ENCODE measurements around the gene PTGDS.

PTGDS gene

DNA sequence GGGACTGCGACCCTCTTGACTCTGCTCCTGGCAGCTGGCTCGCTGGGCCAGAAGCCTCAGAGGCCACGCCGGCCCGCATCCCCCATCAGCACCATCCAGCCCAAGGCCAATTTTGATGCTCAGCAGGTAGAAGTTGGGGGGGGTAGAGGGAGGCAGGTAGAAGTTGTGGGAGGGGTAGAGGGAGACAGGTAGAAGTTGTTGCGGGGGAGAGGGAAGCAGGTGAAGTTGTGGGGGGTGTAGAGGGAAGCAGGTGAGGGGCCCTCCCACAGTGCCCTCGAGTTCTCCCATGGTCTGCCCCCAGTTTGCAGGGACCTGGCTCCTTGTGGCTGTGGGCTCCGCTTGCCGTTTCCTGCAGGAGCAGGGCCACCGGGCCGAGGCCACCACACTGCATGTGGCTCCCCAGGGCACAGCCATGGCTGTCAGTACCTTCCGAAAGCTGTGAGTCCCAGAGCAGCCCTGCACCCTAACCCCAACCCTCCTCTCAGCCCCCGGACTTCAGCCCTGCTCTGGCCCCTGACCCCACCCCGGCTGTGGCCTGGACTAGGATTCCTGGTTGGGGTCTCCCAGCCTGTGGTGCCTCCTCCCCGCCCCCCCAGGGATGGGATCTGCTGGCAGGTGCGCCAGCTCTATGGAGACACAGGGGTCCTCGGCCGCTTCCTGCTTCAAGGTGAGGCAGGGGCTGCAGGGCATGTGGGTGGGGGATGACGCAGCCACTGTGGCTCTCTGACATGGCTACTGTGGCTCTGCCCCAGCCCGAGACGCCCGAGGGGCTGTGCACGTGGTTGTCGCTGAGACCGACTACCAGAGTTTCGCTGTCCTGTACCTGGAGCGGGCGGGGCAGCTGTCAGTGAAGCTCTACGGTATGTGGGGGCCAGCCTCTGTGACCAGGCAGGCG, 31.7 kb upstream of the PTGDS start:
- FAIRE-seq (no peak), DNase-seq (ENCODE audit: low spot score) (no peak)

- no peak for DNase-seq (ENCODE audit: low spot score)
- no peak for FAIRE-seq
Measured at GRCh38 chr9:136946228-136947027, 30.9 kb upstream of the PTGDS start.

DNA sequence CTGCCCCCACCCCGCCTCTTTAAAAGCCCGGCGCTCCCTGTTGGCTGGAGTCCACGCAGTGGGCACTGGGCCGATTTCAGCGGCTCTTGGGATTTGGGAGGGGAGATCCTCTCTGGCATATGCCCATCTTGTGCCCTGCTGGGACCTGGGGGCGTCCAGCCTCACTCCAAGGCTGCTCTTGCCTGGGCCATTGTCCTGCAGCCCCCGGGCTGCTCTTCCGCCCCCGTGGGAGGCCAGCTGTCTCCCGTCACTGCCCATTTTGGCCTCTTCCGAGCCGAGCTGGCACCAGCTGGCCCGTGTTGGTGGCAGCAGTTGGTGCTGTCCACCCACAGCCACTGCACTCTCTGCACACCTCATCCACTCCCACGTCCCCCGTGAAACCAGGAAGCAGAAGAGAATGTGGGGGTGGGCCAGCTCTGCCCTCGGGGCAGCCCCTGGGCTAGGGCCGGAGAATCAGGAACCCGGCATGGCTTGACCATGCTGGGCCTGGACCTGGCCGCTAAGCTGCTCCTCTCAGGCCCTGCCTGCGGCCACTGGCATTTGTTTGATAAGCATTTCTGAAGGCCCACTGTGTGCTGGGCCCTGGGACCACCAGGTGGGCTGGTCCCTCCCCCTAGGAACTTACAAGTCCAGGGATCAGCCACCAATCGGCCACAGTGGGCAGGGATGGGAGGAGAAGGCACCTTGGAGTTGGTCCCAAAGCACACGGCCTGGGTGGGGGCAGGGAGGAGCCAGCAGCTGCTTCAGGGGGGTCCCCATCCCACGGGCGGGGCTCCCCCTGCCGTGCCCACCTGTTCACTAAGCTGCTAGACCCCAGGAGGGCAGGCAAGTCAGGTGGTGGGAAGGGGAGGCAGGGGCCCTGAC, 30.0 kb upstream of the PTGDS start:
- no peak for FAIRE-seq
- DNase-seq (ENCODE audit: low spot score), result no peak

DNA sequence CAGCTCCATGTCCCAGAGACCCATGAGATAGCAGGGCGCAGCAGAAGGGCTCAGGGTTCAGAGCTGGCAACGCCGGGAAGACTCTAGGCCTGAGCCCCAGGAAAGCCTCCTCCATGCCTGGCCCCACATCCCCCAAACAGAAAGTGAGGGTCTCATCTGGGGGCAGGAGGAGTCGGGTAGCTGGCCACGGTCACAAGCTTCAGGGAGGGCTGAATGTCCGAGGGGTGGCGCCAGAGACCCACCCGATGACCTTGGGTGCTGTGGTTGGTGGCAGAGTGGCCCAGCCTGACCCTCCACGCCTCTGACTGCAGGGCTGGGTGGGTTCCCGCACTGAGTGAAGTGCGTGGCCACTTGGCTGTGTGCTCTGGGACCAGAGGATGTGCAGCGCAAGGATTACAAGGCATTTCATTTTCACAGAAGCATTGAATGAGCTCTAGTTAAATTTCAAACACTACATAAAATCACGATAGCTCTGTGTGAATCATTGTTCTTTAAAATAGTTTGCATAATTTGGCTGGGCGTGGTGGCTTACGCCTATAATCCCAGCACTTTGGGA, 29.3 kb upstream of the PTGDS start:
- DNase-seq (ENCODE audit: low spot score) (no peak), FAIRE-seq (no peak)

DNA sequence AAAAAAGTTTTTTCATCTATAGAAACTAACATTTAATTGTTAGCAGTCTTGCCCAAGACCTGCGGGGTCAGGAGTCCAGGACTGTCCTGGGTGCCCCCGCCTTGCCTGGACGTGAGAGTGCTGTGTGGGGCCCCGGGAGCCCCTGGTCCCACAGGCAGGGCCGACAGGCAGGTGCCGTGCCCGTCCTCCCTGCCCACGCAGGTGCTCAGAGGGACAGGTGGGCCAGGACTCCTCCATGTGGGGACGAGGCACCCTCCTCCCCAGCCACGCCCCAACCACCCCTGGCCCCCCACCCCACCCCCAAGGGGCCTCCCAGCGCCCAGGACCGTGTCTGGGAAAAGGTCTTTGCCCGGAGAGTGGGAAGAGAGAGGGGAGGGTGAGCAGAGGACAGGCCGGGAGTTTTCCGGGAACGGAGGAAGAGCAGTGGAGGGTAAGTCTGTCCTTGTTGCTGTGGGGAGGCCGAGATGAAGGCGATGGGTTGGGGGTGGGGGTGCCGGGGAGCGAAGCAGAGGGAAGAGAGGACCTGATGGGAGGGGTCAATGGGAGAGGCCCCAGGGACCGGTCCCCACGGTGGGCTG, 28.0 kb upstream of the PTGDS start:
- no peak for DNase-seq (ENCODE audit: low spot score)
- no peak for FAIRE-seq

DNA sequence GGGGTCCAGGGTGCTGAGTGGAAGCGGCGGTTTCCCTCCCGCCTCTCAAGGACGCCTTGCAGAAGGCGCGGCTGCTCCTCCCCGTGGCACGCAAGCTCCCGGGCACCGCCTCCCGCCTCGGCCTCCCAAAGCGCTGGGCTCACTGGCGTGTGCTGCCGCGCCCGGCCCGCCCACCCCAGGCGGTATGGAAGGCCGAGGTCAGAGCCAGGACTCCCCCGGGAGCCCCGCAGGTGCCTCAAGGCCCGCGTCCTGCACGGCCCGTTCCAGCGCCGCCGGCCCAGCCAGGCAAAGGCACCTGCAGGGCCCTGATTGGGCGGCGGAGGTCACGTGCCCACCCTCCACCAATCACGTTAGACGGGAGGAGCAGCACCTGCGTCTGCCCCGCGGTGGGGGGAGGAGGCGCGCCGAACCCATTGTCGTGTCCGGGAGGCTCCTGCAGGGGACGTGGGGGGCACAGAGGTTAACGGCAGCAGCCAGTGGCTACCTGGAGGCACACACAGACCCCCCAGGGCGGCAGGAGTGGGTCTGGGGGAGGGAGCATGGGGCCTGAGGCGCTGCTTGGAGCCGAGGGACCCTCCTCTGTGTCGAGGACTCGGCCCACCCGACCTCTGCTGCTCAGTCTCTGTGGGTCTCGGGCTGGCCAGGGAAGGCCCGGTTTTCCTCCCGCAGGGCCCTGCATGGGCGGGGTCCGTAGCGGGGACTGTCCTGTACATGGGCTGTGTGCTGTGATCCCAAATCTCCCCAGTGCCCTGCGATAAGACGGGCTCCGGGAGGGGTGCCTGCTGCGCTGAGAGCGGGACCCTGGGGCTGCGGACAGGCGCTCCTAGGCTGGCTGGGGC, 27.3 kb upstream of the PTGDS start:
- peak; percentile 97 for FAIRE-seq
- peak; percentile 99 for DNase-seq (ENCODE audit: low spot score)

- DNase-seq (ENCODE audit: low spot score) (no peak), FAIRE-seq (no peak)
Measured at GRCh38 chr9:136950656-136951276, 26.5 kb upstream of the PTGDS start.

GRCh38 chr9:136951541-136952320, 25.6 kb upstream of the PTGDS start, which contains the start of gene LCN12:
LCN12 (plus strand) TSS chr9:136952273; CDS start chr9:136952328, 55 bp downstream.
- no peak for FAIRE-seq
- DNase-seq (ENCODE audit: low spot score), result no peak

GRCh38 chr9:136952321-136952850, 24.9 kb upstream of the PTGDS start:
- FAIRE-seq (no peak), DNase-seq (ENCODE audit: low spot score) (no peak)

DNA sequence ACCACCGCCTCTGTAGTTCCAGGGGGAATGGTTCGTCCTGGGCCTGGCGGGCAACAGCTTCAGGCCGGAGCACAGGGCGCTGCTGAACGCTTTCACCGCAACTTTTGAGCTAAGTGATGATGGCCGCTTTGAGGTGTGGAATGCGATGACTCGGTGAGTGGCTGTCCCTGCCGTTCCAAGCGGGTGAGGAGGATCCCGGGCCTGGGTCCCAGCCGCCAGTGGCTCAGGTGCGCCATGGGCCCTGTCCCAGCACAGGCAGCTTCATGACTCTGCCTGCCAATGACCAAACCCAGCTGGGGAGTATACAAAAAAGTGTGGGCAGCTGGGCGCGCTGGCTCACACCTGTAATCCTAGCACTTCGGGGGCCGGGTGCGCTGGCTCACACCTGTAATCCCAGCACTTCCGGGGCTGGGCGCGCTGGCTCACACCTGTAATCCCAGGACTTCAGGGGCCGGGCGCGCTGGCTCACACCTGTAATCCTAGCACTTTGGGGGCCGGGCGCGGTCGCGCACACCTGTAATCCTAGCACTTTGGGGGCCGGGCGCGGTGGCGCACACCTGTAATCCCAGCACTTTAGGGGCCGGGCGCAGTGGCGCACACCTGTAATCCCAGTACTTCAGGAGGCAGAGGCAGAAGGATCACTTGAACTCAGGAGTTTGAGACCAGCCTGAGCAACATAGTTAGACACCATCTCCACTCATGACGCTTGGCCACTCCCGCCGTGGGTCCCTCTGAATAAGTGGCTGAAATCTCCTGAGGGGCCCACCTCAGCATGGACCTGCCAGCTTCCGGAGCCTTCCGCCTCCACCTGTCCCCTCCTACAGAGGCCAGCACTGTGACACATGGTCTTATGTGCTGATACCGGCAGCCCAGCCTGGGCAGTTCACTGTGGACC, 24.2 kb upstream of the PTGDS start:
- DNase-seq (ENCODE audit: low spot score) (no peak), FAIRE-seq (no peak)

GRCh38 chr9:136953771-136954269, 23.5 kb upstream of the PTGDS start:
- DNase-seq (ENCODE audit: low spot score) (no peak), FAIRE-seq (no peak)

DNA sequence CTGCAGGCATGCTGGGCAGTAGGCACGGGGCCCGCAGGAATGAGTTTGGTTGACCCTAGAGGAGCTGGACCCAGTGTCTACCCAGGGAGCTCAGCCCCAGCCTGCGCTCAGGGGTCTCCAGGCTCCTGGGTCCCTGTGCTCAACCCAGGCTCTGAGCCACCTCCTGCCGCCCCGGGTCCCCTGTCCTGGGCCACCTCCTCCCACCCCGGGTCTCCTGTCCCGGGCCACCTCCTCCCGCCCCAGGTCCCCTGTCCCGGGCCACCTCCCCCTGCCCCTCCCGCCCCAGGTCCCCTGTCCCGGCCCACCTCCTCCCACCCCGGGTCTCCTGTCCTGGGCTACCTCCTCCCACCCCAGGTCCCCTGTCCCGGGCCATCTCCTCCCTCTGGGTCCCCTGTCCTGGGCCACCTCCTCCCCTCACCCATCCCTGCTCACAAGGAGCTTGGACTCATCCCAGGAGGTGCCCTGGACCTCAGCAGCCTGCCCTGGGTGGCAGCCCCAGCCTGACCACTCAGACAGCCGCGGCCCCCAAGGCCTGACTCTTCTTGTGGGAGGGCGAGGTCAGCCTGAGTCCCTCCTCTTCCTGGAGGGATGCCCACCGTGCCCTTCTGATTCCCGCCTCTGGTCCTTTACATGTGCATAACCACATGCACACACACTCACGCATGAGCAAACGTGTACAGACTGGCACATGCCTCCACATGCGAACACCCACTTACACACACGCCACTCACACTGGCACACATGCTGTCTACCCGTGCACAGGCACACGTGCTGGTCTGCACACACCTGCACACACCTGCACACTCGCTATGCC, 22.8 kb upstream of the PTGDS start:
- DNase-seq (ENCODE audit: low spot score) (no peak), FAIRE-seq (peak; percentile 17)

DNA sequence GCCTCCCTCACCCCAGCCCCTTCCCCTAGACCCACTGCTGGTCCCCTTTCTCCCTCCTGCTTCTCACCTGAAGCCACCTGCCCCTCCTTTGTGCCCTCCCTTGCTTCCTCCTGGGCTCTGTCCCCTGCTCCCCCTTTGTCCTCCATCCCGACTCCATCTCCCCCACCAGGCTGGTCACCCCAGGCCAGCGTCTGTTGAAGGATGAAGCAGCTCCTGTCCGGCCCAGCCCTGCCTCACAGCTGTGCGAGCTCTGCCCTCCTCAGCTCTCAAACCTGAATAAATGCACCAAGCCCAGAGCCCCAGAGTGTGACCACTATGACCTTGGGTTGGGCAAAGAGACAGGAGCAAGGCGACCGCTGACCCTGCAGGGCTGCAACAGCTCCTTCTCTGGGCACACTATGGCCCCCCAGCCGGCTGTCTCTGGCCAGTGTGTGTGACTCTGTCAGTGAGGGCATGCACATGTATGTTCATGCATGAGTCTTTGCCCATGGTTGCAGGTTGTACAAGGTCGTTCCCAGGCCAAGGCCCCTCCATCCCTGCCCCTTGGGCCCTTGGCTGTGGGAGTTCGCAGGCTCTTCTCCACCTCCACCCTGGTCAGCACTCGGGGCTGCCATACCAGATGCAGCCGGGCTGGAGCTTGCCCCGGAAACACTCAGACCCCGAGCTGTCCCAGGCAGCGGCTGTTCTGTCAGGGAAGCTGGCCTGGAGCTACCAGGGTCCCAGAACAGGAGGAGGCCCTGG, 21.9 kb upstream of the PTGDS start:
- no peak for FAIRE-seq

DNA sequence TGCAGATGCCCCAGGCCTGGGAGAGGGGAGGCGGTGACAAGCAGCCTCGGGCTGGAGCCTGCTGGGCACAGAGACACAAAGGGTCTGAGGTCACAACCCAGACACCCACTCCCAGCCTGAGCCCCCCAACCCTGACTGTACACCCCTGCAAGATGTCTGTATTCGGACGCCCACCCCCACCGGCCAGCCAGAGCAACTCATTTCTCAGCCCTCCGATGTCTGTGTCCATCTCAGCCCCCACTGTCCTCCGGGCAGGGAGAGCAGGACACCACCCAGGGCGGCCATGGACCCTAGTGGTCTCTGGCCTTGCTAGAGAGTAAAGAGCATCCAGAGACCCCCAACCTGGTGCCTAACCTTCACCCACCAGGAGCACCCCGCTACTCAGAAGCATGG, 21.4 kb upstream of the PTGDS start:
- DNase-seq (ENCODE audit: low spot score) (no peak), FAIRE-seq (no peak)

More for the DNA sequence above, 21.9 kb upstream of the PTGDS start:
- DNase-seq (ENCODE audit: low spot score), result no peak

- FAIRE-seq (no peak), DNase-seq (ENCODE audit: low spot score) (no peak)
Measured at GRCh38 chr9:136956604-136957003, 20.7 kb upstream of the PTGDS start.

DNA sequence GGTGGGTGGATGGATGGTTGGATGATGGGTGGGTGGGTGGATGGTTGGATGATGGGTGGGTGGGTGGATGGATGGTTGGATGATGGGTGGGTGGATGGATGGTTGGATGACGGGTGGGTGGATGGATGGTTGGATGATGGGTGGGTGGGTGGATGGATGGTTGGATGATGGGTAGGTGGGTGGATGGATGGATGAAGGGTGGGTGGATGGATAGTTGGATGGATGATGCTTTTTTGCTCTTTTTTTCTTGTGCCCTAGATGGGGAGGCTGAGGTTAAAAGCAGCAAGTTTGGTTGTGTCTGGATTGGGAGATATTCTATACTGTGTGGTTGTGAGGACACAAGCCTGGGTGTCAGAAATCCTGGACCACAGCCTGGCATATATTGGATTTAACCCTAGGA, 19.8 kb upstream of the PTGDS start:
- DNase-seq (ENCODE audit: low spot score) (no peak), FAIRE-seq (no peak)

All from urothelium cell line (cell line).